HG02938 (cell line): ENCODE results near the gene PLXNA2.

Experiments
- ATAC-seq: cut with Tn5 transposase; IDR thresholded peaks from one replicate; pipeline ENCODE4 v1.9.1; 2021; ENCODE audit warnings: mild to moderate bottlenecking, moderate library complexity; ENCODE audit not compliant: unreplicated experiment

Gene PLXNA2

DNA sequence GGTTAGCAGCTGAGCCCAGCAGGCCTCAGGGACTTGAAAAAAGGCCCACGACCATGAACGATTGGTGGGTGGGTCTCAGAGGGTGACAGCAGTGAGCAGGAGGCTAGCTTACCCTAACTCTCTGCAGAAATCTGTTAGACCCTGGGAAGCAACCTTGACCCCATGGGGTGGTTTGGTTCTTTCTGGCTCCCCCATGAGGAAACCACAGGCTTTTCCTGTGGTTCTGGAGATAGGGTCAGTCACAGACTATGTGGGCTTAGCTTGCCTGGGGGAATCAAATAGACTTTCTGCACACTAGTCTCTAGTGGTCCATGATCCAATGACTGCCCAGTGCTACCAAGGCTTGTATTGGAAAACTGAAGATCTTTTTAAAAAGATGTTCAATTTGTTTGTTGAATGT lies 118.1 kb downstream of the PLXNA2 start:
- ATAC-seq = no peak

DNA sequence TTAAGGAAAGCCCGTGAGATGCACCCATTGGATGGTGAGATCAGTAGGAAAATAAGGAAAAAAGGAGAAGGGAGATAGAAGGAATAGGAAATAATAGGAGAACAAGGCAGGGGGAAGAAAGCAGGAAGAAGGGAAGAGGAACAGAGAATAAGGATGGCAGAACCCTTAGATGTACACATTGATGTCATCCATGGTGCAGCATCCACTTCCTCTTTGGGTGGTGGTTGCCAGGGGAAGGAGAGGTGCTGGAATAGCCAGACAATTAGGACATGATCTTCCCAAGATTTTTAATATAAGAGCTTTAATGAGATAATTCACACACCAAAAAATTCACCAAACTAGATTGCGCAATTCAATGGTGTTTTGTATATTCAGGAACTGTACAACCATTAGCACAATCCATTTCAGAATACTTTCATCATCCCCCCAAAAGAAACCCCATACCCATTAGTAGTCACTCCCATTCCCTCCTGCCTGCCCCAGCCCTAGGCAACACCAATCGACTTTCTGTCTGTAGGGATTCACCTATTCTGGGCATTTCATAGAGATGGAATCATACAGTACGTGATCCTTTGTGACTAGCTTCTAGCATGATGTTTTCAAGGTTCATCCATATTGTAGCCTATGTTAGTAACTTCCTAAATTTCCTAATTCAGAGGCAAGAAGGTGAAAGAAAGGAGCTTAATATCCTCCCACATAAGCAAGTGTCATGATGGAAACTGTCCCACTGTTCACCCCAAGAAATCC lies 121.4 kb downstream of the PLXNA2 start:
- ATAC-seq = no peak

DNA sequence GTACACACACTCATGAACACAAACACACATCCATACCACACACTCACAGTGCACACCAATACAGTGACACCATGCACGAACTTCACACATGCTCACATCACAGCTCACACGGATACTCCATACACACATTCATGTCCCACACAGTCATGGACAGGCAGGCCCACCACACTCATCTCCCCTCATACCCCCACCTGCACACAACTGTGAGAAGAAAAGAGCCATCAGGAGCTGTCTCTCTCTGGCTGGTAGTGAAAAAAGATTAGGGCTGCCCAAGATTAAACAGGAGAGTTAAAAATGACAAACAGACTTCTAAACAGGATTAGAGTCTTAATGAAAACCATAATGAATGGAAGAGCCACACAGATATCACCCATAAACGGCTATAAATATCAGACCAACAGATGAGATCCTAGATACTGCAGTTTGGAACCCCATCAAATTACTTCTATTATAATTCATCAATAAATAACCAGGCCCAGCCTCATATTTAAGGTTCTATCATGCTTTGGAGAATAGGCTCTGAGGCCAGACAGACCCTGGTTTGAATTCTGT lies 122.3 kb downstream of the PLXNA2 start:
- no peak for ATAC-seq

DNA sequence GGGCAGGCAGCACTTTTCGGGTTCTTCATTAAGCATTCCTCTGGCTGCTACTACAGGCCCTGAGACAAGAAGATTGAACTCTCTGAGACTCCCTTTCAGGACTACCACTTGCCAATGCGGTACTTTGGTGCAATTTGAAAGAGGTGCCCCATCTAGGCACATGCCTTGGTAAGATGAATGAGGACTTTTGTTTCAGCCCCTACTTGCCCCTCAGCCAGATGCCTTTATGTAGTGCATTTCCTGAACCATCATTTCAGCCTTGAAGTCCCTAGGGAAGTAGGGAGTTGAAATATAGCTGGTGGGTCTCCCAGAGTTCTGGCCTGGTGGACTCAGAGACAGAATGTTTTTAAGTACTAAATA lies 123.8 kb downstream of the PLXNA2 start:
- no peak for ATAC-seq

DNA sequence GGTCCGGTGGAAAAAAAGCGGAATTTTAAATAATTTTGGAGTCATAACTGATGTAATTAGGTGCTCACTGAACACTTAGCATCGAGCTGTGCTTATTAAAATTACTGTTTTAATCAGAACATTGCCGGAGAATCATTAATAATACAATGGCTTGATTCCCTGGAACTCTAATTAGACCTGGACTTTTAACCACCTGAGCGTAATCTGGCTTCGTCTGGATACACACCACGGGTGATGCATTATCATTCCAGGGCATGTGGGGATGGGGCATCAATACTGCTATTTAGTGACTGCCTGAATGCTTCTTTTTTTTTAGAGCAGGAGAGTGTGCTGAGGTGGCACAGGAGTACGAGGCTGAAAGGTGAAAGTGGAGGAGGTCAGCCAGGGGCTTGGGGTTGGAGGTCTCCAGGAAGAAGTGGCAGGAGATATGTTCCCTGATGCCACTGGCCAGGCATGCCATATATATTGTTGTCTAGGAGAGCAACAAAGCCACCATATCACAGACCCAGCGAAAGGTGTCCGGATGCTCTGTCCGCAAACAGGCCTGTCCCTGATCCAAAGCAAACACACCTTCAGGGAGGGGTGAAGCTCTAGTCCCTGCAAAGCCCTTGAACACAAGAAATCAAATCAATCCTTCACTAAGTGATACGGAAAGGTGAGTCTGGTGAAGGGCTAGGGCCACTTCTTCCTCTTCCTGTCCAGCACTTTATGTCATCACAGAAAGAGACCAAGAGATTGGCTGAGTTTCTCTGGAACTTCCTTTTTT lies 125.2 kb downstream of the PLXNA2 start:
- no peak for ATAC-seq

DNA sequence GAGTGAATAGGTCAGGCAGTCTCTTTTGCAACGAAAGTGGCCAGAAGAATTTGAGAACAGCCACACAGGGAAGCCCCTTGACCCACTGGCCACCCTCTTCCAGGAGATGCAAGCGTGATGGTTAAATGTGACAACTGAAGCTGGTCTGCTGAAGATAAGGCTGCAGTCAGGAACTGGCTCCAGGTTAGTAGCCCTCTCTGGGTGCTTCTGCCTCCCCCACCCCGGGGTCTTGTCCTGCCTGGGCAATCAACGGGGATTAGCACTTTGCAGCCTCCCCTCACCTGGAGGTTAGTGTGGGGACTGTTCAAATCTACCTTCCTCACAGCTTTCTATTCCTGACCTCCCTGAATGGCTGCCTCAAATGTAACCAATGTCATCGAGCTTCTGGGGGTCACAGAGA lies 125.9 kb downstream of the PLXNA2 start:
- ATAC-seq = no peak

DNA sequence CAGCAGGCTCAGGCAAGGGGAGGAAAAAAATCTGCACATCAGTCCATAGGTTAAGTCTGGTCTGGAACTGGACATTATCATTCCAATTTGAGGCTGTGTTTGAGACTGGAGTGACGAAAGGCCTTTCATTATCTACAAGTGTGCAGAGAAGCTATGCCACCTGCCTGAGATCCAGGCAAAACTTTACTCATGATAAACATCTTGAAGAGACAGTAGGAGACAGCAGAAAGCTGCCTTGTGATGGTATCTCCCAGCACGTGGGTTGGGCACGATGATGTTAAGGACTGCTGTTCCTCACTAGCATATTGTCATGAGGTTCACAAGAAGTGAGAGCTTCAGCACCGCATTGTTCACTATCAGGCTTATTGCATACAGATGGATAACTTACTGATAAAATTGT lies 126.4 kb downstream of the PLXNA2 start:
- no peak for ATAC-seq

DNA sequence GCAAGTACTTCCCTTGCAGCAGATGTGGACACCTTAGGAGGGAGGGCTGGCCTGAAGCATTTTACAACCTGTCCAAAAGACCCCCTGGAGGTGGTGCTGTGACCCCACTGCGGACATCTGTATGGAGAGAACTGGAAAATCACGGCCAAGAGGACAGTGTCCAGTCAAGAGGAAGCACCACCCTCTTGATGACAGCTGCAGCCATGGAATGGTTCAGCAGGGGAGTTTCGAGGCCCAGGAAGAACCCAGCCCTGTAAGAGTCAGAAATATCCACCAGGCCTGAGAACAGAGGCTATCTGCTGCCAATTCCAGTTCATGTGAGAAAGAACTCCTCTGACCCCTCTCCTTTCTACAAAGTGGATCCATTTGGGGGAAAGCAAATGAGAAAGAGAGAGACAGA lies 126.8 kb downstream of the PLXNA2 start:
- ATAC-seq = no peak

DNA sequence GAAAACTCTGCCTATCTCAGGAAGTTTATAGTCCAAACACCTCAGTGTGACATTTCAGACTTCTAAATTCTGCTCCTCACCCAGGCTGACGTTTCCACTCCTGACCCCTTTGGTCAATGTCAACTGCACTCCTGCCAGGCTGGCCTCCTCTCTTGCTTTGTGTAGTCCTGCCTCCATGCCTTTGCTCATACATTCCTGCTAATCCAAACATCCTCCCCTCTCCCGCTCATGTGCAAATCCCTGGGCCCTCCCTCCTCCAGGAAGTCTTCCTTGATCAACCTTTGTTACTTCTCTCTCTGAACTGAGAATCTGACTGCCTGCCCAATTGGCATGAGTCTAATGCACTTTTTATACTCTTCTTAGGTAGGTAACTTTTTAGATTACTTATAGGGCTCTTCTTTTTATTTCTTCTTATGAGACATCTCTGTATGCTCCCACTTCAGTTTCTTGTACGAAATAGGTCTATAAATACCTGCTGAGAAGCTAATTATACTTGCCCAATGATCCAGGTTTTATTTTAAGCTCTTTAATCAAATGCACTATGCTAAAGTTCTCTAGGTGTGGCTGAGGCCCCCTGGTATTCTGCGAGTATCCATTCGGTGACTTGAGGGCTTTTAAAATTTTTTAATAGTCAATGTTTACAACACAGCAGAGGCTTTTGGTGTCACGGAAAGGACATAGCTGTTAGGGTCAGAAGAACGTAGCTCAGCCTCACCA lies 128.1 kb downstream of the PLXNA2 start:
- no peak for ATAC-seq

DNA sequence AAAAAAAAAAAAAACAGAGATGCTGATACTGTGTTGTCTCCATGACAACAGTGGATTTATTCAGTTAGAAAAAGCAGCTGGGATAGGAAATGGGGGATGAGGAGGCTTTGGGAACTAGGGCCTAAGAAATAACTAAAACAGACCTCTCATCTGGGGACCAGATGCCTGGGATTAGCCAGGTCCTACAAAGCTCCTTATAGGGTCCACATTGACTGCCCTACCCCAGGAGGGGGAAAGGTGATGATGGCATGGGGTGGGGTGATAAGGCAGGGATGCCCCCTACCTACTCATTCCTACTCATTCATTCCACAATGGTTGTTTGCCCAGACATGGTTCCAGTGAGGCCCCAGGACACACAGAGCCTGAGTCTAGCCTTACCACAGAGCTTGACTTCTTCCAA lies 131.2 kb downstream of the PLXNA2 start:
- ATAC-seq = no peak

DNA sequence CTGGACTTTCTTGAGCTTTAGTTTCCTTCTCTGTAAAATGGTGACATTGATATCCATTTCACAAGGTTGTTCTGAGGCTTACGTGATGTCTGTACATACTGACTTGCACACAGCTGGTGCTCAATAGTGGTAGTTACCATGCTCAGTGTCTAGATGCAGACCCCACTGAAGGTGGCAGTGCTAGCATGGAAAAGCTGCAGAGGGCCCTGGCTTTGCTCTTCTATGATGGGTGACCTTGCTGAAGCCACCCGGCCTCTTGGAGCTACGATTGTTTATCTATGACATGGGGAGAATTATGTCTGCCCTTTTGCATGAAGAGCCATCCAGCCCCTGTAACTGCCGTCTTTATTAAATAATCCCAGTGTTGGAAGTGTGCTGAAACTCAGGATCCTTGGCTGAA lies 131.8 kb downstream of the PLXNA2 start:
- ATAC-seq = no peak

DNA sequence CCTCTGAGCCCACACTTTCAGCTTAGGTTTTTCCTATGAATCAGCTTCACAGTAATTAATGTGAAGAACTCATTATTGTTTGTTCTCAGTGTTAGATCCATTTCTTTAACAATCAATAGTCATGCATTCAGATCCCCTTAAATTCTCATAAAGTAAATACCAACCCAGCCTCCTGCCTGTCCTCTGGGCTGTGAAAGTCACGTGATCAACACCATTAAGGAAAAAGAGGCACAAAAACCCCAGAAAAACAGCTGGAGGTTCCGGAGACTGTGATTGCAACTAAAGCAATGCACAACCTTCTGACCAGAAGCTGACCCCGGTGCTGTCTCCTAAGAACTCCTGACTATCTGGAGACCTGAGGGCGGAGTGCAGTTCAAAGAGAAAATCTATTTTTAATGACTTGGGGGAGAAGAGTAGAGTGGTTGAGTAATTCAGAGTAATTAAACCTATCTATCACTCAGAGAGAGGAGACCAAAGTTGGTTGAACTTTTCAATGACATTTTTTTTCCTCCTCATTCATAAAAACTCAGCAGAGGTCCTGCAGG lies 132.5 kb downstream of the PLXNA2 start:
- no peak for ATAC-seq

DNA sequence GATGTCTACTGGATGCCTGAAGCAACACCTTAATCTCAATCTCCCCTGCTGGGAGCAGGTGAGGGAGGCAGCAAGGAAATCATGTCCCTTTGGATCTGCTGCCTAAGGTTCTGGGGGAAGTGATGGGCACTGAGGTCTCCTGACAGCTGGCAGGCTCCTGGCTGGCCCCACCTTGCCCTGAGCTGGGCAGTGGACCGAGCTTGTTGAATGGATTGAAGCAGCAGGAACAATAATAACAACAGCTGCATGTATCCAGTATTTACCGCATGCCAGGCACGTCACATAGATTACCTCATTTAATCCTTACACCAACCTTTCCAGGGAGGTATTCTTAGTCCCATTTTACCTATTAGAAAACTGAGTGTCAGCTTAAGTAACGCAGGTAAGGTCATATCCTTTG lies 133.9 kb downstream of the PLXNA2 start:
- no peak for ATAC-seq

DNA sequence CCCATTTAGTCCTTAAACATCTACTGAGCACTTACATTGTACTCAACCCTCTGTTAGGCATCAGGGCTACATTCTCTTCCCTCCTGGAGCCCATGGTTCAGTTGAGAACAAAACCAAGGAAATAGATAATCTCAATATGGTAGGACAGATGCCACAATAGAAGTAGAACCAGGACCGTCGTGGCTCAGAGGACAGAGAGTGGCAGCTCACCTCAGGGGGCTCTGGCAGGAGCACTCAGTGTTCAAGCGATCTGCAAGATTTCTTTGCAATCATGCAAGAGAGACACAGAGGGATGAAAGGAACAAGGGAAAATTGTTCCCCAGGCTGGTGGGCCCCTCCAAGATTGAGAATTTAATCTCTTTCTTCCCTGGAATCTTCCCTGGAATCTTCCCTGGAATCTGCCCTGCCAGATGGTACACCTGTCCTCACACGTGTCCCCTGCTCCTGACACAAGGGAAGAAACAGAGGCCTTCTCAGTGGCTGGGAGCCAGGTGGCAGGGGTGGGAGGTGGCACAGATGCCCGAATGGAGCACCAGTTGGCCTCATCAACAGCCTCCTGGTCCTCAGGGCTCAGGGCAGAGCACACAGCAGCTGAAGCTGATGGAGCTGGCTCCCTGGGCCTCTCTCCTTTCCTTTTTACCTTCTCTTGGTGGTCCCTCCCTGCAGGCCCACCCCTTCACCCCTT lies 135.4 kb downstream of the PLXNA2 start:
- no peak for ATAC-seq

DNA sequence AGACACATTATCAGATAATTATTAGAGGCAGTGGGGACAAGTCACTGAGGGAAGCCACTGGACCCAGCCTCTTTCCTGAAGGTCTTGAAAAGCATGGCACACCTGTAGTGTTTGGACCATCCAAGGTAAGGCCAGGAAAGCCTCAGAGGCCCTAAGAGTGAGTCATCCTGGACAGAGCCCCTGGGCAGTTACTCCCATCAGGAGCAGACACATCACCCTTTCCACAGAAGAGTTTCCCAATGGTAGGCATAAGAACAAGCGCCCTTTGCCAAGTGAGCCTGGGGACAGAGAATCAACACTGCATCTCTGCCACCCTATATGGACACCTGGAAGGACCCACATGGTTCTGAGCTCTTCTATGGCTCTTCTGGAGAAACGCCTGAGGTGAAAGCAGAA lies 136.0 kb downstream of the PLXNA2 start:
- no peak for ATAC-seq

DNA sequence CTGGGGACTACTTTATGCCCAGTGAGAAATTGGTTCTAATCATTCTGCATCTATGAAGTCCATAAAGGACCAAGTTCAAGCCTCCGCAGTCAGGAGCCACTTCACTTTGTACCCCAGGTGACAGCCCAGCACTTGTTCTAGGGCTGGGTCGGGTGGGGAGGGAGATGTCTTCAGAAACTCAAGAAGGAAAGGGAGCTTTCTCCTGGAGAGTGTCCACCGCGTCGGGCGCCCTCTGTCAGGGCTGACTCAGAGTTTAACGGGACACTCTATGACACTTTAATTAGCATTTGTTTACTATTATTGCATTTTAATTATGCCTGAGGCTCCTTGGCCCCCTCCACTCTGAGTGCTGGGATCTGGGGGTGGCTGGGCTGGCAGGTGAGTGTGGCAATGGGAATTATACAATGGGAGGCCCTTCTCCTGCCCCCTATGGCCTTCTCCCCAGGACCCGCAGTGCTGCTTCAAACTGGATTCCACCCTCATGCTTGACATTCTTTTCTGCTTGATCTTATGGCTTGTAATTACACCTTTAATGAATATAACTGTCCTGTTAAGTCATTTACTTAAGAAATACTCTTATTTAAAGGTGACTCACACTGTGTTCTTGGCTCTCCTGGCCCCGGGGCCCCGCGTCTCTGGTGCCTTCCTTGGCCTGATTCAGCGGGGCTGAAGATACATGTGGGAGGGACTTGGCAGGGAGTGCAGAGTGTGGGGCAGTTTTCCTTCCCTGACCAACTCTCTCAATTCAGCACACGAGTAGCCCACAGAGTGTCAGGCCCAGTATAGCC lies 136.6 kb downstream of the PLXNA2 start:
- no peak for ATAC-seq

DNA sequence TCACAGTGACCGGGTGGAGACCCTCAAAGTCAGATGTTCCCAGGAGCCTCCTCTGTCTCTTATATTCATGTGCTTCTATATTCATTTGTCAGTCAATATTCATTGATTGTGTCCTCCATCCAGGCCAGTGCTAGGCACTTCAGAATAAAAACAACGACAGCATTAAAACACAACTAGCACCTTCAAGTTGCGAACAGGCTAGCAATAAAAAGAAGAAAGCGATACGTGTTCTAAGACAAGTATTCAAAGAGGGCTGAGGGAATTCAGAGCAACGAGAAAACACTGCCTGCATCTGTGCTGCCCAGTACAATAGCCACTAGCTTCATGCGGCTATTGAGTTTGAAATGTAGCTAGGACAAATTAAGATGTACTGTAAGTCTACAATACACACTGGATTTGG lies 138.0 kb downstream of the PLXNA2 start:
- ATAC-seq = no peak

DNA sequence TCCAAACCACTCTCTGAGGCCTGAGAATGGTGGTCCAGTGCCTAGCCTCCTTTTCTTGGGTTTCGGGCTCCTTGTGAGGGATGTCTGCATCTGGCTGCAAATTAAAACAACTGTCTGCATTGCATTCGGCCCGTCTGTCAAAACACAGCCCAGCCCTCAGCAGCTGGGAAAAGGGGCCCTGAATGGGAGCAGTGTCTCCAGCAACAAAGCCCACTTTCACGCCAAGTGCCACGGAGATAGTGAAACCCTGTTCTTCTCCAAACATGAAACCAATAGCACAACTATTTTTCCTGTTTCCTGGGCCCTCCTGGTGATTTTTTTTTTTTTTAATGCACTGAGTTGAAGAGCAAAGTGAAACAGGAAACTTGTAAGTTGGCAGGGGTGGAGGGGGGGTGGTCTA lies 138.4 kb downstream of the PLXNA2 start:
- no peak for ATAC-seq

DNA sequence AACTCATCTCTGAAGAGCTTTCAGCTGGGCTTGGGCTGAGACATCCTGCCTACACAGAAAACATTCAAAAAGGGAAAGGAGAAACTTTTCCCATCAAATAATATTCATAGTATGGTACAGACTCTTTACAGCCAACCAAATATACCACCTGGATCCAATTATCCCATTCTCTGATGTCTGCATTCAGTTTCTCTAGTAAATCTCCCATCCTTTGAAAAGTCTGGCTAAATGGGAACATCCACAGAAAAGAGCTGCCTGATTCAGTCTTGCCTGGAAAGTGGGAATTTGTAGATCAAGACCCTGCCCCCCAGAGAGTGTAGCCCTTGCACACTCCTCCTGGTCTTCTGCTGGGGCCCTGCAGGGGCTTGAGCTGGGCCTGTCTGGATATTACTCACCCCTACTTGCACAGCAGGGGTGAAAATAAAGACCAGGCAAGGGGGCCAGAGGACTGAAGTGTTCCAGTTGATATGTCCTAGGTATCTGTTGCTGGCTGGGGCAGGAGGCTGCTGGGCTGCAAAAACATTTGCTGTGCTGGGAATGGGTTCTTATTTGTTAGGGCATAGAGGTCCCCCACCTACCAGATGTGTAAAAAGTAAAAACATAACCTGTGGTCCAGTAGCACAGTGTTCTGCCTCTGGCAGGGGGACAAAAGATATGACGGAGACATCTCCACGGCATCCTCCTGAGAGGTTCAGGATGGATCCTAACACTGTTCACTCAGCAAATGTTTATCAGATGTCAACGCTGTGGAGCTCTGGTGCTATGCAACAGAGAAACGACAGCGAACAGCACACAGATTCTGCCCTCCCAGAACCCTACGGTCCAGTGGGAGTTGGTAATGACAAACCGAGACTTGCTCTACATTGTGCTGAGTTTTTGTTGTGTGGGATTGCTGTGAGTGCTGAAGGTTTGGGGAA lies 140.3 kb downstream of the PLXNA2 start:
- ATAC-seq = no peak
